Measurements from ENCODE around the gene PGM2L1. TPM values are rescaled to one million over a fixed set of nuclear protein-coding genes. Genes with fewer than 3 reads are reported as not detected.

The PGM2L1 gene
- total RNA-seq, 2 experiments from 2014 or later: 8.6 to 10.5 TPM

- Mint-ChIP-seq H3K4me3 (no peak overlapping the region), H3K27ac (no peak overlapping the region), H3K36me3 (peaks cover 3% of the 10 kb centered on the region), H3K9me3 (peaks cover 16% of the 10 kb centered on the region), H3K27me3 (peaks cover 30% of the 10 kb centered on the region), H3K4me1 (no peaks in the 10 kb centered on the region)
- no peak for DNase-seq
- POLR2A ChIA-PET: no interaction called here
- ATAC-seq (ENCODE audit: low read depth): no peak
Measured at GRCh38 chr11:74319139-74319816, 79.0 kb downstream of the PGM2L1 start.

- ATAC-seq (ENCODE audit: low read depth) (no peak), DNase-seq (no peak)
- no peak overlapping the region for H3K4me3 Mint-ChIP-seq
- H3K27me3 Mint-ChIP-seq: peaks cover 26% of the 10 kb centered on the region
- H3K9me3 Mint-ChIP-seq: peaks cover 16% of the 10 kb centered on the region
- POLR2A ChIA-PET: no interaction called here
- peaks cover 1% of the 10 kb centered on the region for H3K4me1 Mint-ChIP-seq
- peaks cover 3% of the 10 kb centered on the region for H3K36me3 Mint-ChIP-seq
- no peak overlapping the region for H3K27ac Mint-ChIP-seq
Measured at GRCh38 chr11:74318241-74318932, 79.8 kb downstream of the PGM2L1 start.

GRCh38 chr11:74316772-74317505, 81.3 kb downstream of the PGM2L1 start:
- H3K27ac Mint-ChIP-seq: no peak overlapping the region
- H3K4me3 Mint-ChIP-seq: no peak overlapping the region
- peaks cover 16% of the 10 kb centered on the region for H3K9me3 Mint-ChIP-seq
- peaks cover 3% of the 10 kb centered on the region for H3K4me1 Mint-ChIP-seq
- POLR2A ChIA-PET: no interaction called here
- H3K36me3 Mint-ChIP-seq: peaks cover 3% of the 10 kb centered on the region
- peaks cover 33% of the 10 kb centered on the region for H3K27me3 Mint-ChIP-seq
- ATAC-seq (ENCODE audit: low read depth) (no peak), DNase-seq (no peak)

GRCh38 chr11:74312326-74312725, 85.9 kb downstream of the PGM2L1 start:
- Mint-ChIP-seq H3K27ac (no peak overlapping the region), H3K9me3 (peaks cover 9% of the 10 kb centered on the region), H3K4me3 (no peak overlapping the region), H3K27me3 (peaks cover 42% of the 10 kb centered on the region), H3K4me1 (peaks cover 9% of the 10 kb centered on the region), H3K36me3 (peaks cover under 1% of the 10 kb centered on the region)
- DNase-seq (no peak), ATAC-seq (ENCODE audit: low read depth) (no peak)
- POLR2A ChIA-PET: no interaction called here

- H3K36me3 Mint-ChIP-seq: no peaks in the 10 kb centered on the region
- peaks cover 41% of the 10 kb centered on the region for H3K27me3 Mint-ChIP-seq
- ATAC-seq (ENCODE audit: low read depth): peak; percentile 92
- peak; percentile 69 for DNase-seq
- H3K4me3 Mint-ChIP-seq: peak within 1 kb of the TSS; percentile 76
- H3K9me3 Mint-ChIP-seq: peaks cover 2% of the 10 kb centered on the region
- no peak within 1 kb of the TSS for H3K27ac Mint-ChIP-seq
- POLR2A ChIA-PET: no interaction called here
- peaks cover 10% of the 10 kb centered on the region for H3K4me1 Mint-ChIP-seq
Measured at GRCh38 chr11:74311352-74311926, 86.8 kb downstream of the PGM2L1 start, which contains the start of gene P4HA3. Gene P4HA3, minus strand, starts transcription at chr11:74311640. Its CDS starts 29 bp downstream, at chr11:74311611.

GRCh38 chr11:74310857-74311256, 87.4 kb downstream of the PGM2L1 start:
- Mint-ChIP-seq H3K9me3 (peaks cover 2% of the 10 kb centered on the region), H3K27me3 (peaks cover 46% of the 10 kb centered on the region)

GRCh38 chr11:74307434-74307833, 90.8 kb downstream of the PGM2L1 start:
- Mint-ChIP-seq H3K27ac (no peak overlapping the region), H3K36me3 (no peaks in the 10 kb centered on the region), H3K4me3 (no peak overlapping the region), H3K27me3 (peaks cover 46% of the 10 kb centered on the region), H3K9me3 (no peaks in the 10 kb centered on the region), H3K4me1 (peaks cover 11% of the 10 kb centered on the region)
- no peak for ATAC-seq (ENCODE audit: low read depth)
- DNase-seq: no peak
- POLR2A ChIA-PET: no interaction called here

More at GRCh38 chr11:74310857-74311256, 87.4 kb downstream of the PGM2L1 start:
- Mint-ChIP-seq H3K36me3 (no peaks in the 10 kb centered on the region), H3K27ac (no peak overlapping the region), H3K4me3 (peak overlapping the region; percentile 76), H3K4me1 (peaks cover 13% of the 10 kb centered on the region)
- ATAC-seq (ENCODE audit: low read depth) (no peak), DNase-seq (no peak)
- POLR2A ChIA-PET: no interaction called here

GRCh38 chr11:74306435-74307175, 91.6 kb downstream of the PGM2L1 start:
- no peak for ATAC-seq (ENCODE audit: low read depth)
- no peak for DNase-seq
- no peaks in the 10 kb centered on the region for H3K36me3 Mint-ChIP-seq
- H3K27me3 Mint-ChIP-seq: peaks cover 40% of the 10 kb centered on the region
- peaks cover 8% of the 10 kb centered on the region for H3K4me1 Mint-ChIP-seq
- no peak overlapping the region for H3K27ac Mint-ChIP-seq
- POLR2A ChIA-PET: no interaction called here
- H3K4me3 Mint-ChIP-seq: no peak overlapping the region
- no peaks in the 10 kb centered on the region for H3K9me3 Mint-ChIP-seq

- Mint-ChIP-seq H3K27ac (no peak overlapping the region), H3K36me3 (no peaks in the 10 kb centered on the region), H3K4me3 (no peak overlapping the region), H3K4me1 (peaks cover 5% of the 10 kb centered on the region), H3K9me3 (no peaks in the 10 kb centered on the region), H3K27me3 (peaks cover 23% of the 10 kb centered on the region)
- no peak for DNase-seq
- POLR2A ChIA-PET: interaction anchor here (0.7 kb wide), 1 partner anchor 450 kb away, joined by 3 read pairs; no protein-coding TSS in a partner anchor
- ATAC-seq (ENCODE audit: low read depth): no peak
Measured at GRCh38 chr11:74299015-74299414, 99.2 kb downstream of the PGM2L1 start.

GRCh38 chr11:74297484-74297883, 100.7 kb downstream of the PGM2L1 start:
- ATAC-seq (ENCODE audit: low read depth): no peak
- Mint-ChIP-seq H3K27ac (no peak overlapping the region), H3K9me3 (no peaks in the 10 kb centered on the region), H3K4me1 (peaks cover 5% of the 10 kb centered on the region), H3K36me3 (no peaks in the 10 kb centered on the region), H3K27me3 (peaks cover 27% of the 10 kb centered on the region), H3K4me3 (no peak overlapping the region)
- no peak for DNase-seq
- POLR2A ChIA-PET: no interaction called here

GRCh38 chr11:74288911-74289310, 109.3 kb downstream of the PGM2L1 start:
- no peak for ATAC-seq (ENCODE audit: low read depth)
- no peak overlapping the region for H3K4me3 Mint-ChIP-seq
- peaks cover 19% of the 10 kb centered on the region for H3K27me3 Mint-ChIP-seq
- H3K9me3 Mint-ChIP-seq: no peaks in the 10 kb centered on the region
- POLR2A ChIA-PET: no interaction called here
- H3K36me3 Mint-ChIP-seq: no peaks in the 10 kb centered on the region
- no peak for DNase-seq
- H3K27ac Mint-ChIP-seq: no peak overlapping the region
- H3K4me1 Mint-ChIP-seq: no peaks in the 10 kb centered on the region

- Mint-ChIP-seq H3K27me3 (peaks cover 17% of the 10 kb centered on the region), H3K4me1 (no peaks in the 10 kb centered on the region), H3K27ac (no peak overlapping the region), H3K4me3 (no peak overlapping the region), H3K9me3 (no peaks in the 10 kb centered on the region), H3K36me3 (no peaks in the 10 kb centered on the region)
- POLR2A ChIA-PET: no interaction called here
- ATAC-seq (ENCODE audit: low read depth) (no peak), DNase-seq (no peak)
Measured at GRCh38 chr11:74288161-74288560, 110.1 kb downstream of the PGM2L1 start.

- H3K4me1 Mint-ChIP-seq: no peaks in the 10 kb centered on the region
- H3K27ac Mint-ChIP-seq: no peak overlapping the region
- H3K36me3 Mint-ChIP-seq: no peaks in the 10 kb centered on the region
- POLR2A ChIA-PET: no interaction called here
- no peaks in the 10 kb centered on the region for H3K9me3 Mint-ChIP-seq
- H3K27me3 Mint-ChIP-seq: peaks cover 2% of the 10 kb centered on the region
- ATAC-seq (ENCODE audit: low read depth): no peak
- DNase-seq: no peak
- no peak overlapping the region for H3K4me3 Mint-ChIP-seq
Measured at GRCh38 chr11:74284466-74284865, 113.8 kb downstream of the PGM2L1 start.
